ACC112 (cell line): ENCODE data around the gene SPR.

Source experiments
- H2AFZ ChIP-seq: fragments of 200-600 bp; sonication (generic); one replicate; pipeline ENCODE4 v1.6.0; 2017; ENCODE audit warnings: antibody characterized with exemption, low read length; ENCODE audit not compliant: unreplicated experiment
- H3K27ac ChIP-seq: fragments of 200-600 bp; sonication (generic); 2 replicates; pipeline ENCODE4 v1.5.1; 2014; ENCODE audit warnings: low read depth, mild to moderate bottlenecking, antibody characterized with exemption, low read length, moderate library complexity
- H3K27me3 ChIP-seq: fragments of 200-600 bp; sonication (generic); 2 replicates; pipeline ENCODE4 v1.6.1; 2014; ENCODE audit warnings: mild to moderate bottlenecking, antibody characterized with exemption, low read length, moderate library complexity, mixed read lengths; ENCODE audit not compliant: insufficient read depth
- H3K36me3 ChIP-seq: fragments of 200-600 bp; sonication (generic); 2 replicates; pipeline ENCODE4 v1.6.1; 2016; ENCODE audit warnings: mild to moderate bottlenecking, antibody characterized with exemption, low read length, moderate library complexity, mixed read lengths; ENCODE audit not compliant: insufficient read depth
- H3K4me1 ChIP-seq: fragments of 200-600 bp; sonication (generic); one replicate; pipeline ENCODE4 v1.6.1; 2016; ENCODE audit warnings: low read length, mixed read lengths; ENCODE audit not compliant: insufficient read depth, unreplicated experiment, control insufficient read depth
- H3K4me3 ChIP-seq: fragments of 200-600 bp; sonication (generic); 2 replicates; pipeline ENCODE4 v1.5.1; 2014; ENCODE audit warnings: mild to moderate bottlenecking, low read depth, low read length
- H3K79me2 ChIP-seq: fragments of 200-600 bp; sonication (generic); one replicate; pipeline ENCODE4 v1.6.0; 2016; ENCODE audit warnings: low read length; ENCODE audit not compliant: control insufficient read depth, unreplicated experiment, insufficient read depth

Gene SPR

DNA sequence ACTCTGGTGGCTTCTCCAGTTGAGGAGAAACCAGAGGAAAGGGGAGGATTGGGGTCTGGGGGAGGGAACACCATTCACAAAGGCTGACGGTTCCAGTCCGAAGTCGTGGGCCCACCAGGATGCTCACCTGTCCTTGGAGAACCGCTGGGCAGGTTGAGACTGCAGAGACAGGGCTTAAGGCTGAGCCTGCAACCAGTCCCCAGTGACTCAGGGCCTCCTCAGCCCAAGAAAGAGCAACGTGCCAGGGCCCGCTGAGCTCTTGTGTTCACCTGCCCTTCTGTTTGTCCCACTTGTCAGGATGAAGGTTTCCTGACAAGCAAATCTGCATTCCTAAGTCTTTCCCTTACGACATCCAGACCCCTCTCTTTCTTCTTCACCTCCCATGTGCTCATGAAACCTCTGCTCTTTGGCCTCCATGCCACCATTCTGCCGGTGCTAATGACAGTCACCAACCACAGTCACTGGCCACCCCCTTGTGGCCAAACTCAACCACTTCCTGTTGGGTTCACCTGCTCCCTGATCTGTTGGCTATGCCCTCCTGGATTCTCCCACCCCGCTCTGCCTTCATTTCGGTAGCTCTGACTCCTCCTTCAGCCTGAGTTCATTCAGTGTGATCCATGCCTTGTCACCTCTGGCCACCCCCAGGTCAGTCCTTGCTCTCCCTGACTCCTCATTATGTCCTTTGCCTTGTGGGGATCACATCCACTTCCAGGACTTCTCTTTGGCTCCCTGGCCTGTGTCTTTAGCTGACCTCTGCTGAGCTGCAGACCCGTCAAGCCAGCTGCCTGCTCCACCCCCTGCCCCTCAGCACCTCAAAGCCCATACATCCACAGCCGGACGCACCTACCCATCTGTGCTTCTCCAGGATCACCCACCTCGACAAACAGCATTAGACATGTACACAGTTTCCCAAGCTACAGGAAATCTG, 47.7 kb downstream of the SPR start:
- Histone ChIP-seq H2AFZ (no peak overlapping the region), H3K27ac (no peak overlapping the region), H3K27me3 (peaks cover 3% of the 10 kb centered on the region), H3K79me2 (no peaks in the 10 kb centered on the region), H3K4me1 (peaks cover 15% of the 10 kb centered on the region), H3K4me3 (no peak overlapping the region), H3K36me3 (no peaks in the 10 kb centered on the region)

DNA sequence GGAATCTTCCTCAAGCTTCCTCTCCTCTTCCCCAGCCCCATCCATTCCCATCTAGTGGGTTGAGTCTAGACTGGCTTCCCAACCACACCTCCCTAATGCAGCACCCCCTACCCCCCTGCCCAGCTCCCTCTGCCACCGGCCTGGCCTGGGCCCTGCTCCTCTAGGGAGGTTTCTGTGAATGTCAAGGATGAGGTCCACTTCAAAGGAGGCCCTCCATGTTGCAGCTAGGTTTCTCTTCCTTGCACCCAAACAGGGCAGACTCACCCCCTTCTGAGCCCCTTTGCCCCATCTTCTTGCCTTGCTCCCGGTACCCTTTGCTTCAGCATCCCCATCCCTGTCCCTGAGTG, 48.4 kb downstream of the SPR start:
- Histone ChIP-seq H3K4me1 (peaks cover 20% of the 10 kb centered on the region), H3K79me2 (no peaks in the 10 kb centered on the region), H3K4me3 (no peak overlapping the region), H3K27ac (no peak overlapping the region), H3K27me3 (no peaks in the 10 kb centered on the region), H3K36me3 (no peaks in the 10 kb centered on the region), H2AFZ (no peak overlapping the region)

DNA sequence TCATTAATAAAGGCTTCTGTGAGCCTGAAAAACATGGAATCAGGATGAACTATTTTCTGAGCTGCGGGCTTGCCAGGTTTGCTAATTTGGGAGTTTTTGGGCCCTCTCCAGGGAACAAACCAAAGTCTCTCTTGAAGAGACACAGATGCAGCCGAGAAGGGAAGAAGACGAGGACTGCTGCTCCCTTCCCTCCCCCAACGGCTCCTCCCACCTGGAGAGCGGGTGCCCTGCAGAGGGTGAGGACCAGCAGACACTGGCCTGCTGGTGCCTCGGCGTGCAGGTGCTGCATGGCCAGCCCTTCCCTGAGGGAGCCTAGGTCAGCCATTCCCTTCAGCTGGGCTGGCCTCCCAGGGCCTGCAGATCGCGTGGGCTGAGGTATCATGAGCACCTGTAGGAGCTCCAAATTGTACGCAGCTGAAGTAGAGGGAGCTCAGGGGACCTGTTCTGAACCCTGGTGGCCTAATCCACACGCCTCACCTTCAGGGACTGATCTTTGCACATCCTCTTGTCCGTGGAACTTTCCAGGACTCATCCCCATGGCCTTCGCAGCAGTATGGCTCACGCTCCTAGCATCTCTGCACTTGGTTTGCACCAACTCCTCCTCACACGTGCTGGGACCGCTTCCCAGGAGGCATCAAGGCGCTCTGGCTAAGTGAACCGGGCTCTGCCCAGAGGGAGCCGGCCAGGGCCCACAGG, 49.6 kb downstream of the SPR start:
- H2AFZ ChIP-seq, result no peak overlapping the region
- H3K79me2 ChIP-seq, result no peaks in the 10 kb centered on the region
- H3K27ac ChIP-seq, result no peak overlapping the region
- H3K4me1 ChIP-seq, result peaks cover 23% of the 10 kb centered on the region
- H3K4me3 ChIP-seq, result no peak overlapping the region
- no peaks in the 10 kb centered on the region for H3K27me3 ChIP-seq
- H3K36me3 ChIP-seq, result no peaks in the 10 kb centered on the region

DNA sequence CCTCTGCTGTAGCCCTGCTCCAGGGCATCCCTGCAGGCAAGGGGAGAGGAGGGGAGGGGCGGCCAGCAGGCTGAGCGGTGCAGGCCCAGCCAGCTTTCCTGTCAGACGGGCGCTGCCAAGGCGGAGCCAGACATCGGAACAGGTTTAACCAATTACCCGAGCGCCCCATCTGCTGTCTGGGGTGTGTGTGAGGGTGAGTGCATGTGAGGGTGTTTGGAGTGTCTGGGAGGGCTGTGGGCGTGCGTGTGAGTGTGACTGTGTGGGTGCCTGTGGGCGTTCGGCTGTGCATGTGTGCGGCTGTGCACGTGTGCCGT, 50.1 kb downstream of the SPR start:
- H3K4me3 ChIP-seq, result no peak overlapping the region
- no peaks in the 10 kb centered on the region for H3K36me3 ChIP-seq
- no peak overlapping the region for H2AFZ ChIP-seq
- no peaks in the 10 kb centered on the region for H3K79me2 ChIP-seq
- H3K4me1 ChIP-seq, result peaks cover 21% of the 10 kb centered on the region
- no peaks in the 10 kb centered on the region for H3K27me3 ChIP-seq
- H3K27ac ChIP-seq, result no peak overlapping the region

DNA sequence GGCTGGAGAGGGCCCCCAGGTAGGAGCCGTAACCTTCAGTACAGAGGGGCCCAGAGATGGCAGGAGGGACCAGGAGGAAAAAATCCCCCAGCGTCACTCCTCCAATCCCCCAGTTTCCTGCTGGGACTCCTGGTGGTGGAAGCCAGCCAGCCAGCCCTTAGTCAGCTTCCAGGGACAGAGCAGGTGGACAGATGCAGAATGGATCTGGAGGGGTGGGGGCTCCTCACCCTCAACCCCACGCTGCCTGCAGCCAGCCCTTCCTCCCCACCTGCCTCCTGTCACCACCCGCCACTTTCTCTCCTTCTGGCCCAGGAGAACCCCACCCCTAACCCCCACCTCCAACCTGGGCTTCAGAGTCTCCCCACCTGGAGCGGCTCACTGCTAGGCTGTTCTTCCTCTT, 51.2 kb downstream of the SPR start:
- peaks cover 19% of the 10 kb centered on the region for H3K4me1 ChIP-seq
- no peaks in the 10 kb centered on the region for H3K79me2 ChIP-seq
- H3K27ac ChIP-seq, result no peak overlapping the region
- no peak overlapping the region for H2AFZ ChIP-seq
- no peaks in the 10 kb centered on the region for H3K36me3 ChIP-seq
- H3K27me3 ChIP-seq, result no peaks in the 10 kb centered on the region
- no peak overlapping the region for H3K4me3 ChIP-seq

DNA sequence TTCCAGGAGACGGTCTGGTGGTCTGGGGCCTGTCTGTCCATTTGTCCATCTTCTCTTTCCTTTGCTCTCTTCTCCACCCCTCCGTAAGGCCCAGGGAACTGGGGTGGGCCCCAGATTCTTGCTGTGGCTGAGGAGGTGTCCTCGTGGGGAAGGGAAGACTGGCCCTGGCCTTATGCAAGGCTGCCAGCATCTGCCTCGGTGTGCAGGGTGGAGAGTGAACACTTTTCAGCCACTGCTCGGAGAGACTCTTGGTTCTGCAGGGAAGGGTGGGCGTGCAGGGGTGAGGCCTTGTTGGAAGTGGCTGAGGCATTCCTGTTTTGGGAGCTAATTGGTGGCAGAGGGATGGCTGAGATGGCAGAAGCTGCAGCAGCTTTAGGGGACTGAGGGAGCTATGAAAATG, 53.2 kb downstream of the SPR start:
- Histone ChIP-seq H3K27me3 (no peaks in the 10 kb centered on the region), H3K4me1 (peaks cover 19% of the 10 kb centered on the region), H3K36me3 (no peaks in the 10 kb centered on the region), H3K27ac (no peak overlapping the region), H3K79me2 (no peaks in the 10 kb centered on the region), H3K4me3 (no peak overlapping the region), H2AFZ (no peak overlapping the region)

DNA sequence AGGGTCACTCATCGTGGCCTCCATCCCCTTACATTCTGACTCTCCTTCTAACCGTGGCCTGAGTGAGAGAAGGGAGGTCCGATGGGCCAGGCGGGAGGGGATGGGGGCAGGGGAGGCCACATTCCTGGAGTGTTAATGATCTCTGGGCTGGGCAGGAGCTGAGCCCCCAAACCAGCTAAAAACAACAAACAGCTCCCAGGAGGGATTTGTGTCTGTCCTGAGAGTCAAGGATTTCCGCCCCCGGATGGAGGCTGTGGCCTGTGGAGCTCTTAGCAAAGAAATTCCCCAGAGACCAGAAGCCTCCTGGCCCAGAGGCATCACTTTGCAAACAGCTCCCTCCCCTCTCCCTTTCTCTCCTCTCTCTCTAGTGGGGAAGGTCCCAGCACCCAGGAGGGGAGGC, 53.6 kb downstream of the SPR start:
- Histone ChIP-seq H2AFZ (no peak overlapping the region), H3K27me3 (no peaks in the 10 kb centered on the region), H3K4me1 (peaks cover 19% of the 10 kb centered on the region), H3K36me3 (no peaks in the 10 kb centered on the region), H3K79me2 (no peaks in the 10 kb centered on the region), H3K27ac (no peak overlapping the region), H3K4me3 (no peak overlapping the region)
